Type B pancreatic cell (in vitro differentiated cells): ENCODE measurements around the gene THAP4. TPM values are rescaled to one million over a fixed set of nuclear protein-coding genes. Genes with fewer than 3 reads are reported as not detected.

ENCODE experiments used
- DNase-seq: peaks from one replicate; pipeline ENCODE4 v3.0.0; 2021; ENCODE audit warnings: mixed read lengths; ENCODE audit not compliant: unreplicated experiment; ENCODE audit errors: extremely low spot score
- H3K27ac Mint-ChIP-seq: 2 replicates; pipeline ENCODE4 v1.8.0; 2021; ENCODE audit warnings: mild to moderate bottlenecking, mixed read lengths
- H3K27me3 Mint-ChIP-seq: 2 replicates; pipeline ENCODE4 v1.8.0; 2021; ENCODE audit warnings: mixed read lengths
- H3K36me3 Mint-ChIP-seq: 2 replicates; pipeline ENCODE4 v1.8.0; 2021; ENCODE audit warnings: mixed read lengths
- H3K4me1 Mint-ChIP-seq: one replicate; pipeline ENCODE4 v1.8.0; 2021; ENCODE audit warnings: mixed read lengths; ENCODE audit not compliant: unreplicated experiment
- H3K4me3 Mint-ChIP-seq: 2 replicates; pipeline ENCODE4 v1.8.0; 2021; ENCODE audit warnings: mild to moderate bottlenecking, mixed read lengths
- H3K9me3 Mint-ChIP-seq: 2 replicates; pipeline ENCODE4 v1.8.0; 2021; ENCODE audit warnings: mixed read lengths
- CTCF ChIP-seq: fragments of 200-600 bp; sonication (generic); conservative IDR thresholded peaks from 2 replicates; pipeline ENCODE4 v1.5.0; 2021; ENCODE audit warnings: antibody characterized with exemption, mild to moderate bottlenecking
- total RNA-seq: library from RNA; stranded (reverse); gene quantifications from 2 replicates; pipeline ENCODE4 v1.2.1, GENCODE V29; 2021; ENCODE audit warnings: low replicate concordance

Gene THAP4
- total RNA-seq, 1 donor from 2014 or later: 51.3 TPM

- H3K27me3 Mint-ChIP-seq: no peaks in the 10 kb centered on the region
- peaks cover 35% of the 10 kb centered on the region for H3K4me1 Mint-ChIP-seq
- TF ChIP-seq CTCF: no peak
- H3K9me3 Mint-ChIP-seq: no peaks in the 10 kb centered on the region
- DNase-seq: no peak
- peak overlapping the region; percentile 84 for H3K27ac Mint-ChIP-seq
- peak overlapping the region; percentile 90 for H3K4me3 Mint-ChIP-seq
- peaks cover 17% of the 10 kb centered on the region for H3K36me3 Mint-ChIP-seq
Measured at GRCh38 chr2:241636182-241637017, 558 bp downstream of the THAP4 start.

- H3K27me3 Mint-ChIP-seq: no peaks in the 10 kb centered on the region
- peaks cover 30% of the 10 kb centered on the region for H3K4me1 Mint-ChIP-seq
- H3K4me3 Mint-ChIP-seq: peak overlapping the region; percentile 90
- no peaks in the 10 kb centered on the region for H3K9me3 Mint-ChIP-seq
- no peak for DNase-seq
- H3K27ac Mint-ChIP-seq: peak overlapping the region; percentile 84
- TF ChIP-seq CTCF: no peak
- H3K36me3 Mint-ChIP-seq: peaks cover 17% of the 10 kb centered on the region
Measured at GRCh38 chr2:241635756-241636155, 1.2 kb downstream of the THAP4 start.

- TF ChIP-seq CTCF: no peak
- no peaks in the 10 kb centered on the region for H3K27me3 Mint-ChIP-seq
- peaks cover 4% of the 10 kb centered on the region for H3K36me3 Mint-ChIP-seq
- H3K4me1 Mint-ChIP-seq: peaks cover 15% of the 10 kb centered on the region
- no peak overlapping the region for H3K27ac Mint-ChIP-seq
- no peaks in the 10 kb centered on the region for H3K9me3 Mint-ChIP-seq
- no peak overlapping the region for H3K4me3 Mint-ChIP-seq
- no peak for DNase-seq
Measured at GRCh38 chr2:241633561-241633960, 3.4 kb downstream of the THAP4 start.

GRCh38 chr2:241632478-241633325, 4.3 kb downstream of the THAP4 start:
- H3K9me3 Mint-ChIP-seq: no peaks in the 10 kb centered on the region
- no peak for DNase-seq
- no peaks in the 10 kb centered on the region for H3K27me3 Mint-ChIP-seq
- no peak overlapping the region for H3K27ac Mint-ChIP-seq
- H3K36me3 Mint-ChIP-seq: peaks cover 4% of the 10 kb centered on the region
- H3K4me3 Mint-ChIP-seq: no peak overlapping the region
- peaks cover 8% of the 10 kb centered on the region for H3K4me1 Mint-ChIP-seq
- TF ChIP-seq CTCF: no peak

GRCh38 chr2:241629762-241630435, 7.1 kb downstream of the THAP4 start:
- TF ChIP-seq CTCF: no peak
- H3K27ac Mint-ChIP-seq: no peak overlapping the region
- no peak overlapping the region for H3K4me3 Mint-ChIP-seq
- no peak for DNase-seq
- no peaks in the 10 kb centered on the region for H3K27me3 Mint-ChIP-seq
- H3K36me3 Mint-ChIP-seq: peaks cover 10% of the 10 kb centered on the region
- peaks cover 3% of the 10 kb centered on the region for H3K4me1 Mint-ChIP-seq
- H3K9me3 Mint-ChIP-seq: no peaks in the 10 kb centered on the region
